Esophagus muscularis mucosa (tissue), 4 donors: Measurements from ENCODE around the gene ANKDD1A.

ENCODE experiments used
- EP300 ChIP-seq: sonication (generic); formaldehyde crosslinking; IDR thresholded peaks from one replicate; pipeline ENCODE4 v1.6.1; 2017; ENCODE audit warnings: antibody characterized with exemption
- POLR2A ChIP-seq: fragments of 450-650 bp; IDR thresholded peaks from one replicate; pipeline ENCODE4 v1.6.1; 2017; ENCODE audit warnings: antibody characterized with exemption, moderate library complexity, mild to moderate bottlenecking, low read depth
- POLR2AphosphoS5 ChIP-seq, 2 donors: sonication (generic); formaldehyde crosslinking; IDR thresholded peaks; one replicate each; pipeline ENCODE4 v1.6.1; 2017; ENCODE audit warnings: antibody characterized with exemption in 2 of 2
- TF ChIP-seq, protein P1 (sequence below), 3 experiments: fragments of 200-600 bp in 2 of 3; fragments of 450-650 bp in 1 of 3; sonication (generic) in 2 of 3; IDR thresholded peaks; one replicate each; pipeline ENCODE4 v1.5.1; 2017 to 2019; ENCODE audit warnings: antibody characterized with exemption in 3 of 3, mild to moderate bottlenecking in 2 of 3, moderate library complexity in 1 of 3

DNA sequence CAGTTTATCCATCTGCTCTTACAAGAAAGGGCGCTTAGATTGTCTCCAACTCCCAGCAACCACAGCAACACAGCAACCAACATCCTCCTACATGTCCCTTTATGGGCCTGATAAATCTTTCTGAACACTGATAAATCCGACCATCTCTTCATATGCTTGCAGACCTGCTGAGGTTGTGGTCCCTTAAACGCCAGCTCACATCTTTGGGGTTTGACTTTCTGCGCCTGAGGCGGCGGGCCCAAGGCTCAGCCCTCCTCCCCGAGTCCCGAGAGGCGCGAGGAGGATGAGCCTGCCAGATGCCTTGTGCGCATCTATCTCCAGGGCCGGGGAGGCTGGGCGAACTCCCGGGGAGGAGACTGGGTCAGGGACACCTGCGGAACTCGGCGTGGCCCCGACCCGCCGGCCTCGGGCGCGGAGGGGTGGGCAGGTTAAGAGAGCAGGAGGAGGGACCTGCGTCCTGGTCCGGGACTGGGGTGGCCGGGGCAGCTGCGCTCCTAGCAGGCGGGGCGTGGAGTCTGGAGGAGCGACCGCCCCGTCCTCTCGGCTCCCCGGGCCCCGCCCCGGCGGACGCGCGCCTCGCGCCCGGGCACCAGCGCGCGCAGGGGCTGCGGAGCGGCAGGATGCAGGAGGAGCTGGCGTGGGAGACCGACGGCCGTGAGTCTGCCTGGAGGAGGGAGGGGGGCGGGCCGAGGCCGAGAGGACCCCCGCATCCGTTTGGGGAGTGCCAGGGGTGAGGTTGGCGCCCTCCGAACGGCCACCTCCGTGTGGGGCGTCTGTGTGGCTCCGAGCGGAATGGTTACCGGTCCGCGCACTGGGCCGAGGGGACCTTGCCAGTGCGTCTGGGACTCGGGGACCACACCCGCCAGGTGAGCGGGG is at the start of gene ANKDD1A:
- no peak for TF ChIP-seq POLR2A
- TF ChIP-seq, protein P1, sequence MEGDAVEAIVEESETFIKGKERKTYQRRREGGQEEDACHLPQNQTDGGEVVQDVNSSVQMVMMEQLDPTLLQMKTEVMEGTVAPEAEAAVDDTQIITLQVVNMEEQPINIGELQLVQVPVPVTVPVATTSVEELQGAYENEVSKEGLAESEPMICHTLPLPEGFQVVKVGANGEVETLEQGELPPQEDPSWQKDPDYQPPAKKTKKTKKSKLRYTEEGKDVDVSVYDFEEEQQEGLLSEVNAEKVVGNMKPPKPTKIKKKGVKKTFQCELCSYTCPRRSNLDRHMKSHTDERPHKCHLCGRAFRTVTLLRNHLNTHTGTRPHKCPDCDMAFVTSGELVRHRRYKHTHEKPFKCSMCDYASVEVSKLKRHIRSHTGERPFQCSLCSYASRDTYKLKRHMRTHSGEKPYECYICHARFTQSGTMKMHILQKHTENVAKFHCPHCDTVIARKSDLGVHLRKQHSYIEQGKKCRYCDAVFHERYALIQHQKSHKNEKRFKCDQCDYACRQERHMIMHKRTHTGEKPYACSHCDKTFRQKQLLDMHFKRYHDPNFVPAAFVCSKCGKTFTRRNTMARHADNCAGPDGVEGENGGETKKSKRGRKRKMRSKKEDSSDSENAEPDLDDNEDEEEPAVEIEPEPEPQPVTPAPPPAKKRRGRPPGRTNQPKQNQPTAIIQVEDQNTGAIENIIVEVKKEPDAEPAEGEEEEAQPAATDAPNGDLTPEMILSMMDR (IDR thresholded peaks at IDR 0.05) = no peak
- TF ChIP-seq EP300 = no peak
- TF ChIP-seq POLR2AphosphoS5 (IDR thresholded peaks at IDR 0.05) = peak; percentile 30 to 68
